Mesodermal cell (in vitro differentiated cells): ENCODE data around the gene B4GALT7.

Source experiments
- H3K27ac ChIP-seq: 2 replicates; pipeline ENCODE4 v1.7.0; 2013; ENCODE audit warnings: mild to moderate bottlenecking, low read depth, low read length, moderate library complexity; ENCODE audit not compliant: severe bottlenecking
- H3K36me3 ChIP-seq: 2 replicates; pipeline ENCODE4 v1.7.1; 2013; ENCODE audit warnings: mild to moderate bottlenecking, low read length, moderate library complexity; ENCODE audit not compliant: control insufficient read depth, insufficient read depth
- H3K4me1 ChIP-seq: one replicate; pipeline ENCODE4 v1.7.1; 2013; ENCODE audit warnings: mild to moderate bottlenecking, low read length; ENCODE audit not compliant: insufficient read depth, control insufficient read depth, poor library complexity, severe bottlenecking
- H3K4me3 ChIP-seq: 2 replicates; pipeline ENCODE4 v1.7.0; 2013; ENCODE audit warnings: low read length, control low read depth, mild to moderate bottlenecking; ENCODE audit not compliant: insufficient read depth, poor library complexity, severe bottlenecking; ENCODE audit errors: extremely low read depth
- H3K9me3 ChIP-seq: 2 replicates; pipeline ENCODE4 v1.7.1; 2013; ENCODE audit warnings: mild to moderate bottlenecking, low read length, moderate library complexity; ENCODE audit not compliant: control insufficient read depth
- WGBS, 2 experiments: methylation state at CpG; one replicate each; pipeline ENCODE4 v1.1.5; 2013; ENCODE audit warnings: missing lambda C conversion rate in 2 of 2; ENCODE audit not compliant: insufficient coverage in 2 of 2; 5-methylcytosine and 5-hydroxymethylcytosine counted together

The B4GALT7 gene

DNA sequence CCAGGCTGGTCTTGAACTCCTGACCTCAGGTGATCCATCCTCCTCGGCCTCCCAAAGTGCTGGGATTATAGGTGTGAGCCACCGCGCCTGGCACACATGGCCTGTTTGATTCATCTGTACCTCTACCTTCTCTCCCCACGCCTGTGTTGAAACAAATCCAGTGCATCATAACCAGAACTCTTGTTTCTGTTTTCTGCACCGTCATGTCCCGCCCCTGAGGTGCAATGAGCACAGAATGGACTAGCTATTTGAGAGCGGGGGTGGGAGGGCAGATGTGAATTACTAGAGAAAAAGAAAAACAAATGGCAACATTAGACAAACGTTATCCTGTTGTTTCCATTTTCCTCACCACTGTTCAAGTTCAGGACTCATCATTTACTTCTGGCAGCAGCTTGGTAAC lies 34.9 kb upstream of the B4GALT7 start:
- Histone ChIP-seq H3K4me3 (no peak overlapping the region), H3K36me3 (no peaks in the 10 kb centered on the region), H3K27ac (no peak overlapping the region), H3K4me1 (peaks cover 3% of the 10 kb centered on the region), H3K9me3 (peaks cover 3% of the 10 kb centered on the region)
- WGBS, 2 experiments, result 97 to 98% methylated on average over 4 to 5 of the region's 8 CpGs

DNA sequence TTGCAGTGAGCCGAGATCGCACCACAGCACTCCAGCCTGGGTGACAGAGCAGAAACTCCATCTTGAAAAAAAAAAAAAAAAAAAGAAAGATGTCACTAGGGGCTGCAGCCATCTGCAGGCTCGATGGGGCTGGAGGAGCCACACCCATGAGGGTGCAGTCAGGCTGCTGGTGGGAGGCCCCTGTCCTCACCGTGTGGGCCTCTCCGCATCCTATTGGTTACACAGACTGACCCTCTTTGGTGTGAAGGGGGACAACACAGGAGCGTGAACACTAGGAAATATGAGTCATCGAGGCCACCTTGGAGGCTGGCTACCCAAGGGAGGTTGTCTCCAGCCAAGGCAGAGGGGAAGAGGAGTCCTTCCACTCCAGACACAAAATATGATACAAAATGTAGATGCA lies 31.6 kb upstream of the B4GALT7 start:
- 76 to 87% methylated on average over 3 to 4 of the region's 7 CpGs for WGBS, 2 experiments
- no peak overlapping the region for H3K27ac ChIP-seq
- no peaks in the 10 kb centered on the region for H3K9me3 ChIP-seq
- no peaks in the 10 kb centered on the region for H3K36me3 ChIP-seq
- peaks cover 3% of the 10 kb centered on the region for H3K4me1 ChIP-seq
- H3K4me3 ChIP-seq, result no peak overlapping the region

DNA sequence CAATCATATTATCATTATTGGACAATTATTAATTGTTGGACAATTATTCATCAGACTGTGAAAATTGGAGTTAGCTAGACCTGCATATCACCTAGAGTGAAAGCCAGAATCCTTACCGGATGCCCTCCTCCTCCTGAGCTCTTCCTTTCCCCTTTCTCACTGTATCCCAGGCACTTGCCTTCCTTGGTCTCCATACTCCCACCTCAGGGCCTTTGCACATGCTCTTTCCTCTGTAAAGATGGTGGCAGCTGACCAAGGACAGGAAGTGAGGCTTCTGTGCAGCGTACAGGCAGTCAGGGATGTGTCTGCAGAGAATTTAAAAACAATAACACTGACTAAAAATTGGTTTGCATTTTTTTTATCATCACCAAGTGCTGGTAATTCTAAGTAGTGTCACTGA lies 30.0 kb upstream of the B4GALT7 start:
- no peak overlapping the region for H3K4me3 ChIP-seq
- no peaks in the 10 kb centered on the region for H3K9me3 ChIP-seq
- no peaks in the 10 kb centered on the region for H3K36me3 ChIP-seq
- H3K4me1 ChIP-seq, result peaks cover 3% of the 10 kb centered on the region
- H3K27ac ChIP-seq, result no peak overlapping the region
- WGBS, 2 experiments, result 73 to 100% methylated on average over 1 of the region's 2 CpGs

DNA sequence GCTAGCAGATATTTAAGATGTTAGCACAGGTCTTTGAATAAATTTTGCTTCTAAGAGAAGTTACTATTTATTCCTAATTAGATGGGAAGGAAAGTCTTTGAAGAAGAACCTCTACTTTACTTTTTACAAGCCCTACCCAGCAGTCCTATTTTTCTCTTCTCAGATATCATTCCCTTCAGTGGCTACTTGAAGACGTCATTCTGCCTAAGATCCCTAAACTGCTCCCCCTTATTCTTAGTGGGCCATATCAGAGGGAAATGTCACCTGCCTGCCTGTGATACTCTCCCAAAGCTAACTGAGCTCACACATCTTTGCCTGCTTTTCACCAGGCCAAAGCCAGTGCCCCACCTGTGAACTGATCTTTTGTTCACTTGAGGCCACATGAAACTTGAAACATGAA lies 24.4 kb upstream of the B4GALT7 start:
- H3K27ac ChIP-seq, result no peak overlapping the region
- H3K4me1 ChIP-seq, result no peaks in the 10 kb centered on the region
- H3K9me3 ChIP-seq, result no peaks in the 10 kb centered on the region
- 69 to 70% methylated on average over 1 of the region's 1 CpG for WGBS, 2 experiments
- no peak overlapping the region for H3K4me3 ChIP-seq
- H3K36me3 ChIP-seq, result no peaks in the 10 kb centered on the region

DNA sequence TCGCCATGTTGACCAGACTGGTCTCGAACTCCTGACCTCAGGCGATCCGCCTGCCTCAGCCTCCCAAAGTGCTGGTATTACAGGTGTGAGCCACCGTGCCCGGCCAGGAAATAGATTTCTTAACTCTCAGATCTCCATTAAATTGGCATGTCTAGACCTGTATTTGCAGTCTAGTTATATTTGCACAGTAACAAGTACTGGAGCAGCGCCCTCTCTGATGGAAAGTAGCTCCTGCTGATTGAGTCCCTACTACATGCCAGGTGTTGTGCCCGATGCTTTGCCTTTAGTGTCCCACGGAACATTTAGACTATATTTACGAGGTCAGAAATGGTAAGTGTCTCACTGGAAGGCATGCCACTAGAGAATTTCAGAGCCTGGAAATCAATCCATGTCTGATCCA lies 23.8 kb upstream of the B4GALT7 start:
- WGBS, 2 experiments, result 78 to 83% methylated on average over 9 to 10 of the region's 10 CpGs
- Histone ChIP-seq H3K9me3 (no peaks in the 10 kb centered on the region), H3K4me1 (no peaks in the 10 kb centered on the region), H3K27ac (no peak overlapping the region), H3K36me3 (no peaks in the 10 kb centered on the region), H3K4me3 (no peak overlapping the region)

DNA sequence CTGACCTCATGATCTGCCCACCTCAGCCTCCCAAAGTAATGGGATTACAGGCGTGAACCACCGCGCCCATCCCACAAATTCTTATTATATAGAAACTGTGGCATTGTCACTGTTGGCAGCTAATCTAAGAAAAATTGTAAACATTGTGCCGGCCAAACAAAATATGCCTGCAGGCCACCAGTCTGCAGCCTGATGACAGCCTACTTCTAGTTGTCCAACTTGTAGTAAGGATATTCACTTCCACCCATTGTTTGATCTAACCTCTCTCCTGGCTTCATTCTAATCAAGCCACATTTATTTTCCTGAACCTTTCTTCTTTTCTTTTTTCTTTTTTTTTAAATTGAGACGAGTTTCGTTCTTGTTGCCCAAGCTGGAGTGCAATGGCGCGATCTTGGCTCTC lies 21.6 kb upstream of the B4GALT7 start:
- H3K4me3 ChIP-seq, result no peak overlapping the region
- no peaks in the 10 kb centered on the region for H3K36me3 ChIP-seq
- H3K27ac ChIP-seq, result no peak overlapping the region
- 83 to 93% methylated on average over 5 of the region's 8 CpGs for WGBS, 2 experiments
- no peaks in the 10 kb centered on the region for H3K9me3 ChIP-seq
- no peaks in the 10 kb centered on the region for H3K4me1 ChIP-seq

DNA sequence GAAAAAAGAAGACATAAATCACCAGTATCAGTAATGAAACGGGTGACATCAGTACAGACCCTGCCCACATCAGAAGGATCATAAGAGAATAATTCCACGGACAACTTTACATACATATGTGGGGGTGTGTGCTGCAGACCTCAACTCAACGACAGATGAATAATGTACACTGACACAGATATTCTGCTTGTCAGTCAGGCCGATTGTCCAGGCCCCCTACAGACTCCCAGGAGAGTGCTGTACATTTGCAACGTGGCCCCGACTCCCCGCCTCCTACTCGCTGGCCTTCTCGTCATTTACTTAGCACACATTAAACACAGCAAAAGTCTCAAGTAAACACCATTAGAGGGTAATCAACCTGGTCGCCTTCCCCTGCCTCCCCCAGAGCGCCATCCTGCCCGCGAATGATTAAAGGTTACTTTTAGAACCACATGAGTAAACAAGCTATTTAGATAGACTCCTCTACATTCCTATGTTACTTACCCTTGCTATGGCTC lies 11.5 kb upstream of the B4GALT7 start:
- H3K27ac ChIP-seq, result no peak overlapping the region
- no peak overlapping the region for H3K4me3 ChIP-seq
- H3K36me3 ChIP-seq, result peaks cover 7% of the 10 kb centered on the region
- H3K9me3 ChIP-seq, result no peaks in the 10 kb centered on the region
- no peaks in the 10 kb centered on the region for H3K4me1 ChIP-seq
- WGBS, 2 experiments, result 68 to 73% methylated on average over 11 of the region's 13 CpGs

DNA sequence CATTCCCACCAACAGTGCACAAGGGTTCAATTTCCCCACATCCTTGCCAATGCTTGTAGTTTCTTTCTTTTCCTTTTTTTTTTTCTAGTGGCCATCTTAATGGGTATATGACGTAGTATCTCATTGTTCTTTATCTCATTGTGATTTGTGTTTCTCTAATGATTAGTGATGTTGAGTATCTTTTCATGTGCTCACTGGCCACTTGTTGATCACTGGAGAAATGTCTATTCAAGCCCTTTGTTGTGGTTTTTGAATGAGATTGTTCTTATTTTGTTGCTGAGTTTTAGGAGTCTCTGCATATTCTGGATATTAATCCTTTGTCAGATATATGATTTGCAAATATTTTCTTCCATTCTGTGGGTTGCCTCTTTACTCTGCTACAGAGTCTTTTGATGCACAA lies 9.5 kb upstream of the B4GALT7 start:
- H3K4me3 ChIP-seq, result no peak overlapping the region
- no peaks in the 10 kb centered on the region for H3K9me3 ChIP-seq
- peaks cover 26% of the 10 kb centered on the region for H3K36me3 ChIP-seq
- H3K4me1 ChIP-seq, result no peaks in the 10 kb centered on the region
- no peak overlapping the region for H3K27ac ChIP-seq
- 86% methylated on average over 1 of the region's 1 CpG; no CpG with 5 or more reads in 1 of the 2 experiments for WGBS, 2 experiments

DNA sequence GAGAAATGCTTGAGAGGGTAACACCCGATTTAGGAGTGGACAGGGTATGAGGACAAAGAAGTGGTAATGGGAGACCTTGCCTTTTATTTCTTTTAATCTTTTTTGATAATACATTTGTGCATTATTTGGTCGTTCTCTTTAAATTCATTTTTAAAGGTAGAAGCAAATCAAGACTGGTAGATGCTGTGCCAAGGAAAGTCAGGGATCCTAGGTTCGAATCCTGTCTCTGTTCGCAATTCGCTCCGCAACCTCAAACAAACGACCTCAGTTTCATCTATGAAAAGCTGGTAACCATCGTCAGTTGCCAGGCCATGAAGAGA lies 8.3 kb upstream of the B4GALT7 start:
- Histone ChIP-seq H3K9me3 (no peaks in the 10 kb centered on the region), H3K27ac (no peak overlapping the region), H3K36me3 (peaks cover 39% of the 10 kb centered on the region), H3K4me1 (no peaks in the 10 kb centered on the region), H3K4me3 (peak overlapping the region; percentile 96)
- 21 to 25% methylated on average over 6 to 7 of the region's 8 CpGs for WGBS, 2 experiments

DNA sequence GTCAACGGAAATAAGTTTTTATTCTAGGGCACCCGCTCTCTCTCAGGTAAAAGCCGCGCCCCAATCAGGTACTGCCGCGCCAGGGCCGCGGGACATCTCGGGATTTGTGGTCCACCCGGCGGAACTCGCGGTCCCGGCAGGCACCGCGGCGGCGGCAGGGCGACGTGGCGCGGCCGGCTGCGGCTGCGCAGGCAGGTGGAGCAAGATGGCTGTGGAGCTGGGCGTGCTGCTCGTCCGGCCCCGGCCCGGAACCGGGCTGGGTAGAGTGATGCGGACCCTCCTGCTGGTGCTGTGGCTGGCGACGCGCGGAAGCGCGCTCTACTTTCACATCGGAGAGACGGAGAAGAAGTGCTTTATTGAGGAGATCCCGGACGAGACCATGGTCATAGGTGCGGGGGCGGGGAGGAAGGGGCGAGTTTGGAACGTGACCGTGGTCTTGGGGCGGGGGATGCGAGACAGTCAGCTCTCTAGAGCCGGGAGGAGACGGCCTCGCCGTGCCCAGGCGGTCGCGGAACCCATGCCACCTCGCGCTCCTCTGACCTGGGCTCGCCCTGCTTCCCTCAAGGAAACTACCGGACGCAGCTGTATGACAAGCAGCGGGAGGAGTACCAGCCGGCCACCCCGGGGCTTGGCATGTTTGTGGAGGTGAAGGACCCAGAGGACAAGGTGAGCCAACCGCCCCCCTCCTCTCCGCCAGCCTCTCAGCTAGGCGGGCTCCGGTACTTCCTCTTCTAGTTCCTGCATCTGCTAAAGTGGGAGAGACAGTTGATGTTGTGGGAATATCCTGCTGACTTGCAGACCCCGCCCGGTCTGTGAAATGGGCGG lies 7.7 kb upstream of the B4GALT7 start, which contains the start of gene TMED9:
Gene TMED9 (plus strand): TSS at position 194 of the 825 bp plus-strand sequence. CDS start 12 bp downstream, at position 206.
- H3K27ac ChIP-seq, result peak within 1 kb of the TSS; percentile 84
- H3K4me1 ChIP-seq, result no peaks in the 10 kb centered on the region
- H3K36me3 ChIP-seq, result peaks cover 44% of the 10 kb centered on the region
- H3K4me3 ChIP-seq, result peak within 1 kb of the TSS; percentile 96
- H3K9me3 ChIP-seq, result no peaks in the 10 kb centered on the region
- WGBS, 2 experiments, result 1% methylated on average over 54 to 58 of the region's 71 CpGs

DNA sequence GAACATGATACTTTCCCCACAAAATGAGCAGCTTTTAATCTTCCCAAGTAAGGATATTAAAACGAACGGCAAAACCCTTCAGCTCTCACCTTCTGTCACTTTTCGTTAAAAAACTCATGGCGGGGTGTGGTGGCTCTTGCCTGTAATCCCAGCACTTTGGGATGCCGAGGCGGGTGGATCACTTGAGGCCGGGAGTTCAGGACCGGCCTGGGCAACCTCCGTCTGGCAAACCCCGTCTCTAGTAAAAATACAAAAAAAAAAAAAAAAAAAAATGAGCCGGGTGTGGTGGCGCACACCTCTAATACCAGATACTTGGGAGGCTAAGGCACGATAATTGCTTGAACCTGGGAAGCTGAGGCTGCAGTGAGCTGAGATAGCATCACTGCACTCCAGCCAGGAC lies 7.0 kb upstream of the B4GALT7 start:
- H3K9me3 ChIP-seq, result no peaks in the 10 kb centered on the region
- H3K4me1 ChIP-seq, result no peaks in the 10 kb centered on the region
- H3K36me3 ChIP-seq, result peaks cover 44% of the 10 kb centered on the region
- WGBS, 2 experiments, result 73 to 77% methylated on average over 5 to 6 of the region's 13 CpGs
- H3K27ac ChIP-seq, result no peak overlapping the region
- peak overlapping the region; percentile 96 for H3K4me3 ChIP-seq
